A673 (cell line): Measurements from ENCODE around the gene GOLPH3L. TPM values are rescaled to one million over a fixed set of nuclear protein-coding genes. Genes with fewer than 3 reads are reported as not detected.
A peak's percentile ranks its signal among the peaks of the same experiment; 100 is the strongest.

ENCODE experiments used
- BruUV-seq: library from RNA; stranded (reverse); fragments of 400-500 nt; replicated peaks from 2 replicates; lab custom pipeline; 2021; lab: Mats Ljungman, UMichigan
- CTCF ChIA-PET: fragments of 300-600 bp; sonication (Branson Sonifier 250); formaldehyde crosslinking; loops from one replicate; lab custom pipeline; 2022; ENCODE audit warnings: antibody characterized with exemption; lab: Charles Lee
- POLR2A ChIA-PET: fragments of 300-600 bp; sonication (Branson Sonifier 250); formaldehyde crosslinking; loops from one replicate; lab custom pipeline; 2022; ENCODE audit warnings: antibody characterized with exemption; ENCODE audit not compliant: low non-redundant PET; lab: Charles Lee
- DNase-seq: peaks from one replicate; pipeline ENCODE4 v3.0.0-alpha.2; 2015; ENCODE audit warnings: low spot score
- H3K27ac ChIP-seq: fragments of 200-600 bp; sonication (generic); 2 replicates; pipeline ENCODE4 v1.5.1; 2016; ENCODE audit warnings: mixed run types, low read depth, mild to moderate bottlenecking, mixed read lengths, antibody characterized with exemption, low read length; ENCODE audit not compliant: poor library complexity, severe bottlenecking
- H3K27me3 ChIP-seq: fragments of 200-600 bp; sonication (generic); replicated peaks from 2 replicates; pipeline ENCODE4 v1.6.1; 2017; ENCODE audit warnings: mixed run types, low read depth, mild to moderate bottlenecking, mixed read lengths, antibody characterized with exemption, low read length; ENCODE audit not compliant: insufficient read depth, poor library complexity
- H3K36me3 ChIP-seq: fragments of 200-600 bp; sonication (generic); 2 replicates; pipeline ENCODE4 v1.6.1; 2016; ENCODE audit warnings: mixed run types, mild to moderate bottlenecking, mixed read lengths, antibody characterized with exemption, low read length; ENCODE audit not compliant: insufficient read depth, poor library complexity, severe bottlenecking
- H3K4me1 ChIP-seq: fragments of 200-600 bp; sonication (generic); 2 replicates; pipeline ENCODE4 v1.6.1; 2017; ENCODE audit warnings: mixed run types, mild to moderate bottlenecking, mixed read lengths, antibody characterized with exemption, low read length; ENCODE audit not compliant: insufficient read depth, poor library complexity, severe bottlenecking
- H3K4me3 ChIP-seq: fragments of 200-600 bp; sonication (generic); 2 replicates; pipeline ENCODE4 v1.5.1; 2016; ENCODE audit warnings: low read depth, mixed run types, mild to moderate bottlenecking, mixed read lengths, low read length; ENCODE audit not compliant: poor library complexity, severe bottlenecking
- H3K9me3 ChIP-seq: fragments of 200-600 bp; sonication (generic); 2 replicates; pipeline ENCODE4 v1.6.1; 2016; ENCODE audit warnings: mixed run types, low read depth, mild to moderate bottlenecking, mixed read lengths, antibody characterized with exemption, low read length; ENCODE audit not compliant: poor library complexity, severe bottlenecking
- EZH2 ChIP-seq: fragments of 200-600 bp; sonication (generic); IDR thresholded peaks from 2 replicates; pipeline ENCODE4 v1.6.1; 2017; ENCODE audit warnings: borderline replicate concordance, low read depth, mild to moderate bottlenecking, mixed read lengths, antibody characterized with exemption, low read length; ENCODE audit not compliant: poor library complexity, severe bottlenecking
- intact Hi-C: fragments of 100-400 bp; cut with micrococcal nuclease; formaldehyde crosslinking; loops from one replicate; pipeline ENCODE4 v1.10.0; 2022; ENCODE audit not compliant: unreplicated experiment
- total RNA-seq: library from RNA; stranded (reverse); gene quantifications from 2 replicates; pipeline ENCODE4 v1.2.3, GENCODE V29; 2021
- TF ChIP-seq, protein P1 (sequence below): fragments of 300-800, 200-600 bp; sonication (generic); conservative IDR thresholded peaks from 2 replicates; pipeline ENCODE4 v1.5.1; 2017; ENCODE audit warnings: low read depth, mild to moderate bottlenecking, antibody characterized with exemption, low read length, moderate library complexity, mixed read lengths

The GOLPH3L gene
- total RNA-seq, 1 experiment from 2014 or later: 22.6 TPM

GRCh38 chr1:150621497-150622302 lies 75.3 kb downstream of the GOLPH3L start:
- POLR2A ChIA-PET: no interaction called here
- Histone ChIP-seq H3K27me3 (no peaks in the 10 kb centered on the region), H3K36me3 (peaks cover 80% of the 10 kb centered on the region), H3K4me3 (no peak overlapping the region), H3K9me3 (no peaks in the 10 kb centered on the region), H3K27ac (no peak overlapping the region), H3K4me1 (peaks cover 20% of the 10 kb centered on the region)
- CTCF ChIA-PET: interaction anchor here (1.0 kb wide), 1 partner anchor 43 kb away, joined by 7 read pairs; the partner anchor contains the start of gene MCL1
- intact Hi-C loops: loop anchor here (2.0 to 10.0 kb wide), 6 partner anchors 43 to 367 kb away; partner anchors contain the start of genes CA14, MCL1 and SETDB1
- TF ChIP-seq EZH2: no peak
- TF ChIP-seq, protein P1, sequence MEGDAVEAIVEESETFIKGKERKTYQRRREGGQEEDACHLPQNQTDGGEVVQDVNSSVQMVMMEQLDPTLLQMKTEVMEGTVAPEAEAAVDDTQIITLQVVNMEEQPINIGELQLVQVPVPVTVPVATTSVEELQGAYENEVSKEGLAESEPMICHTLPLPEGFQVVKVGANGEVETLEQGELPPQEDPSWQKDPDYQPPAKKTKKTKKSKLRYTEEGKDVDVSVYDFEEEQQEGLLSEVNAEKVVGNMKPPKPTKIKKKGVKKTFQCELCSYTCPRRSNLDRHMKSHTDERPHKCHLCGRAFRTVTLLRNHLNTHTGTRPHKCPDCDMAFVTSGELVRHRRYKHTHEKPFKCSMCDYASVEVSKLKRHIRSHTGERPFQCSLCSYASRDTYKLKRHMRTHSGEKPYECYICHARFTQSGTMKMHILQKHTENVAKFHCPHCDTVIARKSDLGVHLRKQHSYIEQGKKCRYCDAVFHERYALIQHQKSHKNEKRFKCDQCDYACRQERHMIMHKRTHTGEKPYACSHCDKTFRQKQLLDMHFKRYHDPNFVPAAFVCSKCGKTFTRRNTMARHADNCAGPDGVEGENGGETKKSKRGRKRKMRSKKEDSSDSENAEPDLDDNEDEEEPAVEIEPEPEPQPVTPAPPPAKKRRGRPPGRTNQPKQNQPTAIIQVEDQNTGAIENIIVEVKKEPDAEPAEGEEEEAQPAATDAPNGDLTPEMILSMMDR: peak; percentile 73
- DNase-seq: peak; percentile 68
- no TSS peak for BruUV-seq

- Histone ChIP-seq H3K27ac (peak overlapping the region; percentile 51), H3K27me3 (no peaks in the 10 kb centered on the region), H3K4me1 (peaks cover 20% of the 10 kb centered on the region), H3K9me3 (no peaks in the 10 kb centered on the region), H3K4me3 (no peak overlapping the region), H3K36me3 (peaks cover 74% of the 10 kb centered on the region)
- TF ChIP-seq, protein P1: no peak
- intact Hi-C loops: loop anchor here (2.0 to 10.0 kb wide), 6 partner anchors 42 to 366 kb away; partner anchors contain the start of genes CA14, MCL1 and SETDB1
- CTCF ChIA-PET: interaction anchor here (0.7 to 1.7 kb wide), 3 partner anchors 42 to 192 kb away, joined by 4 to 10 read pairs (median 7); partner anchors contain the start of gene MCL1
- POLR2A ChIA-PET: interaction anchor here (0.7 kb wide), 1 partner anchor 42 kb away, joined by 4 read pairs; the partner anchor contains the start of gene MCL1
- BruUV-seq: no TSS peak
- DNase-seq: no peak
Measured at GRCh38 chr1:150620919-150621318, 76.0 kb downstream of the GOLPH3L start.

GRCh38 chr1:150619576-150620509 lies 77.1 kb downstream of the GOLPH3L start:
- no peaks in the 10 kb centered on the region for H3K9me3 ChIP-seq
- no peak overlapping the region for H3K4me3 ChIP-seq
- no TSS peak for BruUV-seq
- peaks cover 20% of the 10 kb centered on the region for H3K4me1 ChIP-seq
- no peaks in the 10 kb centered on the region for H3K27me3 ChIP-seq
- TF ChIP-seq, protein P1: peak; percentile 63
- no peak for TF ChIP-seq EZH2
- CTCF ChIA-PET: interaction anchor here (0.7 to 1.7 kb wide), 3 partner anchors 59 to 193 kb away, joined by 4 to 10 read pairs (median 6); no protein-coding TSS in a partner anchor
- peak; percentile 91 for DNase-seq
- intact Hi-C loops: loop anchor here (2.0 to 10.0 kb wide), 6 partner anchors 41 to 365 kb away; partner anchors contain the start of genes CA14, MCL1 and SETDB1
- H3K27ac ChIP-seq: peak overlapping the region; percentile 51
- peaks cover 66% of the 10 kb centered on the region for H3K36me3 ChIP-seq
- POLR2A ChIA-PET: interaction anchor here (0.6 to 1.4 kb wide), 3 partner anchors 10 to 50 kb away, joined by 3 to 4 read pairs (median 4); partner anchors contain the start of genes ENSA and MCL1
